HepG2 (cell line): ENCODE data around the gene DNAJC11. TPM values are rescaled to one million over a fixed set of nuclear protein-coding genes. Genes with fewer than 3 reads are reported as not detected.

ENCODE experiments used
- ATAD3A ChIP-seq: sonication (generic); formaldehyde crosslinking; IDR thresholded peaks from 2 replicates; pipeline ENCODE4 v1.4.0; 2020; ENCODE audit warnings: missing genetic modification reagents
- CENPX ChIP-seq: sonication (generic); formaldehyde crosslinking; IDR thresholded peaks from 2 replicates; pipeline ENCODE4 v1.9.0; 2021; ENCODE audit warnings: mild to moderate bottlenecking, missing genetic modification reagents, moderate library complexity
- GABPB1 ChIP-seq: IDR thresholded peaks from 2 replicates; pipeline ENCODE4 v1.6.1; 2016; ENCODE audit warnings: mild to moderate bottlenecking, missing genetic modification reagents, moderate library complexity, missing compliant biosample characterization
- NCOA2 ChIP-seq: sonication (generic); formaldehyde crosslinking; IDR thresholded peaks from 2 replicates; pipeline ENCODE4 v1.8.0; 2022; ENCODE audit warnings: inconsistent platforms
- NCOA5 ChIP-seq: sonication (generic); formaldehyde crosslinking; IDR thresholded peaks from 2 replicates; pipeline ENCODE4 v1.4.0; 2020; ENCODE audit warnings: missing genetic modification reagents
- NR0B2 ChIP-seq: sonication (generic); formaldehyde crosslinking; IDR thresholded peaks from 2 replicates; pipeline ENCODE4 v1.4.0; 2020; ENCODE audit warnings: mild to moderate bottlenecking, missing genetic modification reagents
- RARG ChIP-seq: sonication (generic); formaldehyde crosslinking; IDR thresholded peaks from 2 replicates; pipeline ENCODE4 v1.4.0; 2020; ENCODE audit warnings: low read depth, mild to moderate bottlenecking, missing genetic modification reagents
- SETDB1 ChIP-seq: sonication (generic); formaldehyde crosslinking; IDR thresholded peaks from 2 replicates; pipeline ENCODE4 v1.5.1; 2020; ENCODE audit warnings: missing genetic modification reagents, mild to moderate bottlenecking, borderline replicate concordance
- ZBTB20 ChIP-seq: sonication (generic); formaldehyde crosslinking; IDR thresholded peaks from 2 replicates; pipeline ENCODE4 v1.8.1; 2023; ENCODE audit warnings: missing genetic modification reagents, low read depth, mild to moderate bottlenecking, borderline replicate concordance
- ZHX1 ChIP-seq: sonication (generic); formaldehyde crosslinking; IDR thresholded peaks from 2 replicates; pipeline ENCODE4 v1.8.1; 2022; ENCODE audit warnings: low read depth, mild to moderate bottlenecking, missing genetic modification reagents
- ZNF263 ChIP-seq: sonication (generic); formaldehyde crosslinking; IDR thresholded peaks from 2 replicates; pipeline ENCODE4 v1.4.0; 2020; ENCODE audit warnings: missing genetic modification reagents
- ZNF350 ChIP-seq: sonication (generic); formaldehyde crosslinking; IDR thresholded peaks from 2 replicates; pipeline ENCODE4 v1.4.0; 2020; ENCODE audit warnings: mild to moderate bottlenecking, low read depth, missing genetic modification reagents, borderline replicate concordance
- ZNF841 ChIP-seq: sonication (generic); formaldehyde crosslinking; IDR thresholded peaks from 2 replicates; pipeline ENCODE4 v1.8.1; 2023; ENCODE audit warnings: missing genetic modification reagents, borderline replicate concordance
- ZSCAN29 ChIP-seq: sonication (generic); formaldehyde crosslinking; conservative IDR thresholded peaks from 2 replicates; pipeline ENCODE4 v1.4.0; 2020; ENCODE audit warnings: mild to moderate bottlenecking, missing genetic modification reagents
- polyA plus RNA-seq, 8 experiments: library from polyadenylated mRNA; depleted of rRNA in 3 of 8; stranded (reverse) in 7 of 8; unstranded in 1 of 8; fragments of >200 nt; fragmentation: Illumina TruSeq in 4 of 8; extraction: Trizol in 4 of 8; gene quantifications; 2 replicates each; pipeline versions ENCODE4 v1.2.1 to v1.2.3, GENCODE V29; 2011 to 2016; ENCODE audit warnings: low read depth in 4 of 8, missing spikeins in 1 of 8, mixed read lengths in 1 of 8; ENCODE audit not compliant: insufficient read depth in 1 of 8
- total RNA-seq, 5 experiments: library from RNA; depleted of rRNA; stranded (reverse); fragments of >200 nt; fragmentation: Illumina TruSeq; extraction: Trizol; gene quantifications; 2 replicates each; pipeline ENCODE4 v1.2.3, GENCODE V29; 2016; ENCODE audit warnings: low read depth in 1 of 5
- TF ChIP-seq, protein P1 (sequence below), 2 experiments: IDR thresholded peaks; 2 replicates each; pipeline ENCODE4 v1.6.1; 2011 to 2012; ENCODE audit warnings: low read length in 2 of 2, borderline replicate concordance in 1 of 2, low read depth in 1 of 2, mild to moderate bottlenecking in 1 of 2, moderate library complexity in 1 of 2
- TF ChIP-seq, protein P2 (sequence below): sonication (generic); formaldehyde crosslinking; IDR thresholded peaks from 2 replicates; pipeline ENCODE4 v1.4.0; 2020; ENCODE audit warnings: missing genetic modification reagents, mild to moderate bottlenecking, borderline replicate concordance
- TF ChIP-seq, protein P3 (sequence below): sonication (generic); formaldehyde crosslinking; IDR thresholded peaks from 2 replicates; pipeline ENCODE4 v1.4.0; 2020; ENCODE audit warnings: missing genetic modification reagents, borderline replicate concordance

Gene DNAJC11
- total and polyA plus RNA-seq, 2 of the 13 experiments (the other 11 are each of a cell fraction or from before 2014, with no cell fraction given) = 25.1 to 47.6 TPM

DNA sequence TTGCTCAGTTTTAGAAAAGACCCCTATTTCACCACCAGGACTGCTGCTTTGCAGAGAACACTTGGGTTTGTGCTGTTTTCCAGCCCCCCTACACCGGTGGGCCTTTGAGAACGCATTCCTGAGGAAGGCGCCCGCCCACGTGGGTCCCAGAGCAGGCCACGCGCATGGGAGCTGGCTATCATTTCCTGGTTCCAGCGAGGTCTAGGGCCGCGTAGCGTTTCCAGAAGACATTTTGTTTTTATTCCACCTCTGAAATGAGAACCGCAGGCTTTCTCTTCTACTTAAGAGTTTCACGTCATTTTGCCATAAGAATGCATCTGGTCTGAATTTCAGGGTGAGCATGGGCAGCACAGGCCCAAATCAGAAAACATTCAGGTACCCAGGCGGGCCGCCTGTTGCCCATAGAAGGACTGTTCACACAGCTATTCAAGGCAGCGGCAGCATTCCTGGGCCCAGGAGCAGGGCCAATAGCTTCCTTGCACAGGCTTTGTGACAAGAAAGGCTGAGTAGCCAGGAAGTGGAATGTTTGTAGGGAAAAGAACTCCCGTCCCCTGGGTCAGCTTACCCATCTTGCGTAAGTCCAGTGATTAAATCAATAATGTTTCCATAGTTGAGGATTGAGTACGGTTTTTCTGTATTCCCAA, 97.6 kb downstream of the DNAJC11 start (continued):
- TF ChIP-seq, protein P1, sequence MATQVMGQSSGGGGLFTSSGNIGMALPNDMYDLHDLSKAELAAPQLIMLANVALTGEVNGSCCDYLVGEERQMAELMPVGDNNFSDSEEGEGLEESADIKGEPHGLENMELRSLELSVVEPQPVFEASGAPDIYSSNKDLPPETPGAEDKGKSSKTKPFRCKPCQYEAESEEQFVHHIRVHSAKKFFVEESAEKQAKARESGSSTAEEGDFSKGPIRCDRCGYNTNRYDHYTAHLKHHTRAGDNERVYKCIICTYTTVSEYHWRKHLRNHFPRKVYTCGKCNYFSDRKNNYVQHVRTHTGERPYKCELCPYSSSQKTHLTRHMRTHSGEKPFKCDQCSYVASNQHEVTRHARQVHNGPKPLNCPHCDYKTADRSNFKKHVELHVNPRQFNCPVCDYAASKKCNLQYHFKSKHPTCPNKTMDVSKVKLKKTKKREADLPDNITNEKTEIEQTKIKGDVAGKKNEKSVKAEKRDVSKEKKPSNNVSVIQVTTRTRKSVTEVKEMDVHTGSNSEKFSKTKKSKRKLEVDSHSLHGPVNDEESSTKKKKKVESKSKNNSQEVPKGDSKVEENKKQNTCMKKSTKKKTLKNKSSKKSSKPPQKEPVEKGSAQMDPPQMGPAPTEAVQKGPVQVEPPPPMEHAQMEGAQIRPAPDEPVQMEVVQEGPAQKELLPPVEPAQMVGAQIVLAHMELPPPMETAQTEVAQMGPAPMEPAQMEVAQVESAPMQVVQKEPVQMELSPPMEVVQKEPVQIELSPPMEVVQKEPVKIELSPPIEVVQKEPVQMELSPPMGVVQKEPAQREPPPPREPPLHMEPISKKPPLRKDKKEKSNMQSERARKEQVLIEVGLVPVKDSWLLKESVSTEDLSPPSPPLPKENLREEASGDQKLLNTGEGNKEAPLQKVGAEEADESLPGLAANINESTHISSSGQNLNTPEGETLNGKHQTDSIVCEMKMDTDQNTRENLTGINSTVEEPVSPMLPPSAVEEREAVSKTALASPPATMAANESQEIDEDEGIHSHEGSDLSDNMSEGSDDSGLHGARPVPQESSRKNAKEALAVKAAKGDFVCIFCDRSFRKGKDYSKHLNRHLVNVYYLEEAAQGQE (IDR thresholded peaks at IDR 0.05; ENCODE audit: borderline replicate concordance in 1 of 2, low read depth in 1 of 2, low read length in 2 of 2) = 0 out of 4 replicates have a peak, but pooled peaks of 1 of the 2 experiments have one; percentile 42
- TF ChIP-seq ATAD3A (CRISPR knock-in tag) (no peak), NCOA5 (CRISPR knock-in tag) (no peak), ZNF263 (no peak), CENPX (no peak), NR0B2 (CRISPR knock-in tag) (no peak; the same call in 1 of the 2 replicates), ZBTB20 (CRISPR knock-in tag) (no peak), NCOA2 (peak; percentile 67), SETDB1 (CRISPR knock-in tag) (no peak), RARG (CRISPR knock-in tag) (no peak), GABPB1 (CRISPR knock-in tag) (peak; percentile 41), ZSCAN29 (no peak), ZNF841 (CRISPR knock-in tag) (no peak), ZNF350 (CRISPR knock-in tag) (peak; percentile 31; the same call in 1 of the 2 replicates), ZHX1 (CRISPR knock-in tag) (no peak)
- TF ChIP-seq, protein P2, sequence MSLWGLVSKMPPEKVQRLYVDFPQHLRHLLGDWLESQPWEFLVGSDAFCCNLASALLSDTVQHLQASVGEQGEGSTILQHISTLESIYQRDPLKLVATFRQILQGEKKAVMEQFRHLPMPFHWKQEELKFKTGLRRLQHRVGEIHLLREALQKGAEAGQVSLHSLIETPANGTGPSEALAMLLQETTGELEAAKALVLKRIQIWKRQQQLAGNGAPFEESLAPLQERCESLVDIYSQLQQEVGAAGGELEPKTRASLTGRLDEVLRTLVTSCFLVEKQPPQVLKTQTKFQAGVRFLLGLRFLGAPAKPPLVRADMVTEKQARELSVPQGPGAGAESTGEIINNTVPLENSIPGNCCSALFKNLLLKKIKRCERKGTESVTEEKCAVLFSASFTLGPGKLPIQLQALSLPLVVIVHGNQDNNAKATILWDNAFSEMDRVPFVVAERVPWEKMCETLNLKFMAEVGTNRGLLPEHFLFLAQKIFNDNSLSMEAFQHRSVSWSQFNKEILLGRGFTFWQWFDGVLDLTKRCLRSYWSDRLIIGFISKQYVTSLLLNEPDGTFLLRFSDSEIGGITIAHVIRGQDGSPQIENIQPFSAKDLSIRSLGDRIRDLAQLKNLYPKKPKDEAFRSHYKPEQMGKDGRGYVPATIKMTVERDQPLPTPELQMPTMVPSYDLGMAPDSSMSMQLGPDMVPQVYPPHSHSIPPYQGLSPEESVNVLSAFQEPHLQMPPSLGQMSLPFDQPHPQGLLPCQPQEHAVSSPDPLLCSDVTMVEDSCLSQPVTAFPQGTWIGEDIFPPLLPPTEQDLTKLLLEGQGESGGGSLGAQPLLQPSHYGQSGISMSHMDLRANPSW (CRISPR knock-in tag) = peak; percentile 1; the same call in 1 of the 2 replicates
- TF ChIP-seq, protein P3, sequence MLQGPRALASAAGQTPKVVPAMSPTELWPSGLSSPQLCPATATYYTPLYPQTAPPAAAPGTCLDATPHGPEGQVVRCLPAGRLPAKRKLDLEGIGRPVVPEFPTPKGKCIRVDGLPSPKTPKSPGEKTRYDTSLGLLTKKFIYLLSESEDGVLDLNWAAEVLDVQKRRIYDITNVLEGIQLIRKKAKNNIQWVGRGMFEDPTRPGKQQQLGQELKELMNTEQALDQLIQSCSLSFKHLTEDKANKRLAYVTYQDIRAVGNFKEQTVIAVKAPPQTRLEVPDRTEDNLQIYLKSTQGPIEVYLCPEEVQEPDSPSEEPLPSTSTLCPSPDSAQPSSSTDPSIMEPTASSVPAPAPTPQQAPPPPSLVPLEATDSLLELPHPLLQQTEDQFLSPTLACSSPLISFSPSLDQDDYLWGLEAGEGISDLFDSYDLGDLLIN (CRISPR knock-in tag) = no peak; the same call in 1 of the 2 replicates
